Measurements from ENCODE around the gene FAT3. TPM values are rescaled to one million over a fixed set of nuclear protein-coding genes. Genes with fewer than 3 reads are reported as not detected.

The FAT3 gene
- polyA plus RNA-seq, 3 donors = not detected

GRCh38 chr11:92225125-92225567, 528 bp downstream of the FAT3 start:
- Histone ChIP-seq H3K4me1 (ENCODE audit: control insufficient read depth in 1 of 2, insufficient read depth in 2 of 2, low read length in 2 of 2) (no peaks in the 10 kb centered on the region), H4K20me1 (ENCODE audit: insufficient read depth, low read length) (no peaks in the 10 kb centered on the region), H3K9ac (ENCODE audit: insufficient read depth, low read length, poor library complexity, severe bottlenecking) (no peak overlapping the region), H3K27ac (ENCODE audit: low read depth in 1 of 2, low read length in 2 of 2) (no peak overlapping the region), H3K4me2 (replicated peaks; ENCODE audit: extremely low read depth, low read length, poor library complexity, severe bottlenecking) (no peak overlapping the region), H3K27me3 (ENCODE audit: control insufficient read depth in 2 of 2, insufficient read depth in 2 of 2, low read length in 2 of 2) (peaks cover 25 to 77% of the 10 kb centered on the region in 2 donors), H2AFZ (ENCODE audit: insufficient read depth, low read depth, low read length, poor library complexity, severe bottlenecking) (no peak overlapping the region), H3K9me3 (replicated peaks in 1 of 2; ENCODE audit: control insufficient read depth in 1 of 2, insufficient read depth in 1 of 2, low read length in 2 of 2) (no peaks in the 10 kb centered on the region), H3K36me3 (replicated peaks in 1 of 2; ENCODE audit: control insufficient read depth in 1 of 2, insufficient read depth in 2 of 2, low read length in 2 of 2) (no peaks in the 10 kb centered on the region), H3K4me3 (replicated peaks in 1 of 3; ENCODE audit: low read depth in 2 of 3, low read length in 3 of 3) (no peak overlapping the region), H3K79me2 (ENCODE audit: insufficient read depth, low read length) (no peaks in the 10 kb centered on the region)
- H3K27ac Mint-ChIP-seq = no peak overlapping the region
- intact Hi-C loops (cut with micrococcal nuclease) = no loop called here
- peaks cover 0 to 21% (median 6%) of the 10 kb centered on the region in 7 donors for H3K9me3 Mint-ChIP-seq
- TF ChIP-seq, protein P1, sequence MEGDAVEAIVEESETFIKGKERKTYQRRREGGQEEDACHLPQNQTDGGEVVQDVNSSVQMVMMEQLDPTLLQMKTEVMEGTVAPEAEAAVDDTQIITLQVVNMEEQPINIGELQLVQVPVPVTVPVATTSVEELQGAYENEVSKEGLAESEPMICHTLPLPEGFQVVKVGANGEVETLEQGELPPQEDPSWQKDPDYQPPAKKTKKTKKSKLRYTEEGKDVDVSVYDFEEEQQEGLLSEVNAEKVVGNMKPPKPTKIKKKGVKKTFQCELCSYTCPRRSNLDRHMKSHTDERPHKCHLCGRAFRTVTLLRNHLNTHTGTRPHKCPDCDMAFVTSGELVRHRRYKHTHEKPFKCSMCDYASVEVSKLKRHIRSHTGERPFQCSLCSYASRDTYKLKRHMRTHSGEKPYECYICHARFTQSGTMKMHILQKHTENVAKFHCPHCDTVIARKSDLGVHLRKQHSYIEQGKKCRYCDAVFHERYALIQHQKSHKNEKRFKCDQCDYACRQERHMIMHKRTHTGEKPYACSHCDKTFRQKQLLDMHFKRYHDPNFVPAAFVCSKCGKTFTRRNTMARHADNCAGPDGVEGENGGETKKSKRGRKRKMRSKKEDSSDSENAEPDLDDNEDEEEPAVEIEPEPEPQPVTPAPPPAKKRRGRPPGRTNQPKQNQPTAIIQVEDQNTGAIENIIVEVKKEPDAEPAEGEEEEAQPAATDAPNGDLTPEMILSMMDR (IDR thresholded peaks at IDR 0.05) = no peak
- peaks cover 61 to 72% (median 69%) of the 10 kb centered on the region in 3 donors for H3K27me3 Mint-ChIP-seq (ENCODE audit: low read depth in 3 of 3)
- H3K36me3 Mint-ChIP-seq = peaks cover 0 to 6% of the 10 kb centered on the region in 2 donors
- H3K4me3 Mint-ChIP-seq = peak overlapping the region in 1 of 2 donors; percentile 80
- no peak for DNase-seq
- no peaks in the 10 kb centered on the region for H3K4me1 Mint-ChIP-seq
- WGBS (ENCODE audit: insufficient coverage) = under 1% methylated on average over 33 of the region's 34 CpGs

- no peak overlapping the region for H3K4me3 ChIP-seq (replicated peaks in 1 of 3; ENCODE audit: low read depth in 2 of 3, low read length in 3 of 3)
- no peak overlapping the region for H3K4me2 ChIP-seq (replicated peaks; ENCODE audit: extremely low read depth, low read length, poor library complexity, severe bottlenecking)
- H3K79me2 ChIP-seq (ENCODE audit: insufficient read depth, low read length) = no peaks in the 10 kb centered on the region
- Mint-ChIP-seq H3K27ac (no peak overlapping the region), H3K9me3 (peaks cover 0 to 21% (median 6%) of the 10 kb centered on the region in 7 donors), H3K27me3 (ENCODE audit: low read depth in 3 of 3) (peaks cover 61 to 73% (median 65%) of the 10 kb centered on the region in 3 donors), H3K36me3 (peaks cover 0 to 6% of the 10 kb centered on the region in 2 donors), H3K4me1 (no peaks in the 10 kb centered on the region), H3K4me3 (peak overlapping the region in 1 of 2 donors; percentile 80)
- H3K36me3 ChIP-seq (replicated peaks in 1 of 2; ENCODE audit: control insufficient read depth in 1 of 2, insufficient read depth in 2 of 2, low read length in 2 of 2) = no peaks in the 10 kb centered on the region
- no peak overlapping the region for H2AFZ ChIP-seq (ENCODE audit: insufficient read depth, low read depth, low read length, poor library complexity, severe bottlenecking)
- no peak overlapping the region for H3K9ac ChIP-seq (ENCODE audit: insufficient read depth, low read length, poor library complexity, severe bottlenecking)
- H3K9me3 ChIP-seq (replicated peaks in 1 of 2; ENCODE audit: control insufficient read depth in 1 of 2, insufficient read depth in 1 of 2, low read length in 2 of 2) = no peaks in the 10 kb centered on the region
- no peaks in the 10 kb centered on the region for H4K20me1 ChIP-seq (ENCODE audit: insufficient read depth, low read length)
- TF ChIP-seq, protein P1 (IDR thresholded peaks at IDR 0.05) = no peak
- intact Hi-C loops (cut with micrococcal nuclease) = no loop called here
- WGBS (ENCODE audit: insufficient coverage) = 2% methylated on average over 51 of the region's 54 CpGs
- no peak for DNase-seq
- H3K4me1 ChIP-seq (ENCODE audit: control insufficient read depth in 1 of 2, insufficient read depth in 2 of 2, low read length in 2 of 2) = no peaks in the 10 kb centered on the region
- H3K27me3 ChIP-seq (ENCODE audit: control insufficient read depth in 2 of 2, insufficient read depth in 2 of 2, low read length in 2 of 2) = peaks cover 25 to 77% of the 10 kb centered on the region in 2 donors
- H3K27ac ChIP-seq (ENCODE audit: low read depth in 1 of 2, low read length in 2 of 2) = no peak overlapping the region
Measured at GRCh38 chr11:92225568-92226330, 1.1 kb downstream of the FAT3 start.

Data from CD14-positive monocyte (primary cell).